IPS-11a (cell line): ENCODE data around the gene LDB3.
"Not testable (repeated sequence)": the region's sequence is repeated elsewhere in the genome, so short reads cannot be mapped to it uniquely, and the experiment has no call there.

Experiments
- H3K4me3 ChIP-seq: one replicate; pipeline ENCODE4 v1.5.1; 2013; ENCODE audit warnings: low read depth, low read length, control low read depth

The LDB3 gene, protein sequence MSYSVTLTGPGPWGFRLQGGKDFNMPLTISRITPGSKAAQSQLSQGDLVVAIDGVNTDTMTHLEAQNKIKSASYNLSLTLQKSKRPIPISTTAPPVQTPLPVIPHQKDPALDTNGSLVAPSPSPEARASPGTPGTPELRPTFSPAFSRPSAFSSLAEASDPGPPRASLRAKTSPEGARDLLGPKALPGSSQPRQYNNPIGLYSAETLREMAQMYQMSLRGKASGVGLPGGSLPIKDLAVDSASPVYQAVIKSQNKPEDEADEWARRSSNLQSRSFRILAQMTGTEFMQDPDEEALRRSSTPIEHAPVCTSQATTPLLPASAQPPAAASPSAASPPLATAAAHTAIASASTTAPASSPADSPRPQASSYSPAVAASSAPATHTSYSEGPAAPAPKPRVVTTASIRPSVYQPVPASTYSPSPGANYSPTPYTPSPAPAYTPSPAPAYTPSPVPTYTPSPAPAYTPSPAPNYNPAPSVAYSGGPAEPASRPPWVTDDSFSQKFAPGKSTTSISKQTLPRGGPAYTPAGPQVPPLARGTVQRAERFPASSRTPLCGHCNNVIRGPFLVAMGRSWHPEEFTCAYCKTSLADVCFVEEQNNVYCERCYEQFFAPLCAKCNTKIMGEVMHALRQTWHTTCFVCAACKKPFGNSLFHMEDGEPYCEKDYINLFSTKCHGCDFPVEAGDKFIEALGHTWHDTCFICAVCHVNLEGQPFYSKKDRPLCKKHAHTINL

DNA sequence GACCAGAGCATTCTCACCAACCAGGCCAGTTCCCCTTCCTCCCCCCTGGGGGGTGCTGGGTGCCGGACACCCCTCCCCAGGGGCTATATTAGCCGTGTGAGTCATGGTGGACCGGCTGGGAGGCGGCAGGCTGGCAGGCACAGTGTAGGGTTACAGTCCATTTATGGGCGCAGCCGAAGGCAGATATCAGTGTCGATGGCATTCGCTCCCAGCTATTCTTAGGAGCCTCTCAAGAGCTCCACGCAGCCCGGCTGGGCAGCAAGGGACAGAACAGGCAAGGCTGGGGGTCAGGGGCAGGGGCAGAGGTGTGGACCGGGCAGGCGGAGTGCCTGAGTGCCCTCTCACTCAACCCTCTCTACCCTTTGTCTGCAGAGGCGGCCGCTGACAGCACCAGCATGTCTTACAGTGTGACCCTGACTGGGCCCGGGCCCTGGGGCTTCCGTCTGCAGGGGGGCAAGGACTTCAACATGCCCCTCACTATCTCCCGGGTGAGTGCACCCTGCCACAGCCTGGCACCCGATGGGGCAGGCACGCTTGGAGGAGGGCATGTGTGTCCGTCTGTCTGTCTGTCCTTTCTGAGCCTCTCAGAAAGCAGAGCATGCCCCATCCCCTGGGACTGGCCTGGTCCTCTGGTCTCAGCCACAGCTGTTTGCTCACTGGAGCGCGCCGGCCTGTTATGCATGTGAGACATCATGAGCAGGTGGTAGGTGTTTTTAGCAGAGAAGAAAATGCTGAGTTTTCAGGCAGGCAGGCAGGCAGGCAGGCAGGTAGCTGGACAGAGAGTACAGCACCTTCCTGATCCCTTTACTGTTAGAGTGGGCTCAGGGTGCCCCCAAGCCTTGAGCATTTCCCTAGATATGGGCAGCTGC is at the start of gene LDB3:
TSS of gene LDB3 (plus strand) at position 215 of the 869 bp plus-strand sequence. CDS start at position 396, 181 bp downstream.
- no peak within 1 kb of the TSS for H3K4me3 ChIP-seq

DNA sequence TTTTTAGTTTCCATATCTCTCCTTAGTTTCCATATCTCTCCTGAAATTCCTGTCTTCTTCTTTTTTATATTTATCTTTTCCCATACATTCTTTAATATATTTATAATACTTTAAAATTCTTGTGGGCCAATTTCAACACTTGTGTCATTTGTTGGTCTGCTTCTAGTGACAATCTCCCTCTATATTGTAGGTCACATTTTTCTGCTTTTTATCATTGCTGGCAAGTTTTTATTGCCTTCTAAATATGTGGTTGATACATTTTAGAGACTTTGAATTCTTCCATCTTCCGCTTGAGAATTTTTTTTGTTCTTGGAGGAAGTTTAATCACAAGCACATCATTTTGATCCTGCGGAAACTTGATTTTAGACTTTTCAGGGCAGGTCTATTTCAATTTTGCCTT is 40.0 kb upstream of the LDB3 start:
- no peak overlapping the region for H3K4me3 ChIP-seq

DNA sequence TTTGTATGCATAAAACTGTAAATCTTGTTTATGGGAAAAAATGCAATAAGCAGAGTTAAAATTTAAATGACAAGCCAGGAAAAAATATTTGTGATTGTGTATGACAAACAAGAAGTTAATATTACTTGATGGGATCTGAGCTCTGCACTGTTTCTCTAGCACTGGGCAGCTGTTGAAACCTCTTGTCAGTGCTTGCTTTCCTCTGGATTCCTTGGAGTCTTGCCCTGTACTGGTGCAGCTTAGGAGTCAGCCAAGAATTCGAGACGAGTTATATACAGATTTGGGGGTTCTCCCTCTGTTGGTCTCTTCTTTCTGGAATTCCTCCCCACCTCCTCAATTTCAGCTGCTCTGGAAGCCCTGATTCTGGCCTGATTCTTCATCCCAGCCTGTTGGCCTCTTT is 38.2 kb upstream of the LDB3 start:
- H3K4me3 ChIP-seq, result no peak overlapping the region

DNA sequence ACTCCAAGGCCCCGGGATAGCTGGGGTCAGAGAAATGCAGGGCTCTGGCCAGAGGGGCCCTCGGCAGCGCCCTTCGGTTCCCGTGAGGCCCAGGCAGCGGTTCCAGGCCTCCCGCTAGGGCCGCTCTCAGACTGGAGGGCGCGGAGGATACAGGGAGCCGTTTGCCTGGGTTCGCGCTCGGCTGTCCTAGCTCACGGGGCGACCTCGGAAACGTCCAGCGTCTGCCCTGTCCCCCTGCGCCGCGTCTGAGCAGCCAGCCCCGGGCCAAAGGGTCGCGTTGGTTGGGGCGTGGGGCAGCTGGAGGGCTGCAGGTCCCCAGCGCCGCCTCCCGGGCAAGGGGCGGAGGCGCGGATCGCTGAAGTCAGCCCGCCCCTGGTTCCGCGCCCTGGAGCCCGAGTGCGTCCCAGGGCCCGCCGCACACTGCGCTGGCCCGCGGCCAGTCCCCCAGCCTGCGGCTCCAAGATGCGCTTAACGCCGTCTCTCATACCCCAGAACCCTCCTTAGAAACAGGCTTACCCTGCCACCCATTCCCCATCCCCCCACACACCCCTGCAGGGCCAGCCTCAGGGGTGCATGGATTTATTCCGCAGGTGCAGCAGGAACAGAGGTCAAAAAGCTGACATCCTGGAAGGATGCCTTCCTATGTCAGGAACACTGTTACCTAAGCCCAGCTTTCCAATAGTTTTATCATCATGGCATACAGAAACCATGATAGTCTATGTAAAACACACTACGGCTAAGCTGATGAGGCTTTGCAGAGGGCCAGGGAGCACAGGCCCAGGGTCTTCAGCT is 36.1 kb upstream of the LDB3 start:
- peak overlapping the region; percentile 25 for H3K4me3 ChIP-seq

DNA sequence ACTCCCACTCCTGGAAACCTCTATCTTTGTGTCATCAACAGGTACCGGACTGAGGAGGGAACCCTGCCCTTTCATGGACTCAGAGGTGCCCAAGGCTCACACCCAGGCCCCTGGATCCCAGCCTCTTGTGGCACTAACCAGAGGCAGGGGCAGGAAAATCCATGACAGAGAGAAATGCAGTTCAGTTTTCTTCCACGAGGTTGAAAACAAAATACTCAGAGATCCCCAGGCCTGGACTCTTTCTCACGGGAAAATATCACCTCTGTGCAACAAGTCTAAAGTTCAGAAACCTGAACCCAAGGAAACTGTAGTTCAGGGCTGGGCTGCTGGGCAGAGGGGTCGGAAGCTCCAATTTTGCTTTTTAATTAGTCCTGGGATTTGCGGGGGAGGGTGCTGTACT is 35.4 kb upstream of the LDB3 start:
- H3K4me3 ChIP-seq, result no peak overlapping the region

DNA sequence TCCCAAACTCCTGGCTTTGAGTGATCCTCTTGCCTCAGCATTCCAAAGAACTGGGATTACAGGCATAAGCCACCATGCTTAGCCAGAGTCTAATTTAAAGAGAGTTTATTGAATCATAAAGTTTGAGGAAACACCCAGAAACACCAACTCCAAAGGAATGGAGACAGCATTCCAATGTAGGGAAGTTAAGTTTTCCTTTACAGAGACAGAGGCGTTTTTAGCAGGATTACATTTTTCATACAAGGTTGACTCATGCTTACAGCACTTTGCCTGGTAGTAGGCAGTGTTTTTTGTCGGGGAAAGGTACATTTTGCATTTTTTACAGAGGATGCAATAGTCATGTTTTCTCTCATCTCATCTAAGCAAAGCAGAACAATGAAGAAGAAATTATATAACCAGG is 32.9 kb upstream of the LDB3 start:
- H3K4me3 ChIP-seq, result no peak overlapping the region

DNA sequence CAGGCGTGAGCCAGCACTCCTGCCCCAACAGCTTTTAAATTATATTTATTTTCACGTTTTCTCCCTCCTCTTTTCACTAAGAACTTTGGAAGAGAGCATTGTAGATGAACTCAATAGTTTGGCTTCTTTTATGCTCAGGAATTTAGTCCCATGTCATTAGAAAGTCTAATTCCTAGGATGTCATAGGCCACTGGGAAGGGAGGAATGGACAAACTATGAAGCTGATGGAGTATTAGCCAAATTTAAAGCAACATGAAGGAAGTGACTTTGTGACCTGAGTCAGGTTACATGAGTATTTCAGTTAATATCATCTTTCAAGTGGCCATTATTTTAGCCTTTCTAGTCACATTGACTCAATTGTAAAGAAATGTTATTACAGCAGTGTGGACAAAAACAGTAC is 32.0 kb upstream of the LDB3 start:
- no peak overlapping the region for H3K4me3 ChIP-seq

DNA sequence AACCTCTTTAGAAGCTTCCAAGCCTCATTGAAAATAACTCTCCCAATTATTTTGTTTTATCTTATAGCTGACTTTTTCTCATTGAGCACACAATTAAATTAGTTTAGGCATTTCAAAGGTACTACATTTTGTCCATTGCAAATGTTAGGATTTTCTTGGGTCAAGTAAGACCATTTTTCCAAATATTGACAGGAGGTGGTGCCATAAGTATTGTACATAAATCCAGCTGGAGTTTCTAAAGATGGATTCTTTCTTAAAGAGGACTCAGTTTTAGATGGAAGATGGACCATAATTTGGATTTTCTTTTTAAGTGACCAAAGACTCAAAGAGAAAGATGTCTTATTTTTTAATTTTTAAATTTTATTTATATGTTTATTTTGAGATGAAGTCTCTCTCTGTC is 26.3 kb upstream of the LDB3 start:
- H3K4me3 ChIP-seq, result no peak overlapping the region

DNA sequence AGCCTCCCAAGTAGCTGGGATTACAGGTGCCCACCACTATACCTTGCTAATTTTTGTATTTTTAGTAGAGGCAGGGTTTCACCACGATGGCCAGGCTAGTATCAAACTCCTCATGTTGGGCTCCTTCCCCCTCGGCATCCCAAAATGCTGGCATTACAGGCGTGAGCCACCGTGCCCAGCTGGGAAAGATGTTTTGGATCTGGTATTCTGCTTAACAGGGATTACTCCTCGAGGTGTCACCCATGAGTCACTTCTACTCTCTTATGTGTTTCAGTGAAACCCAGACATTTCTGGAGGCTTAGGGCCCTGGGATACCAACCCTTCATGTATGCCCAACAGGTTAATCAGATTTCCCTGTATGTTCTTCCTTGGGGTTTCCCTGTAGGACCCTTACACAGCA is 25.8 kb upstream of the LDB3 start:
- H3K4me3 ChIP-seq, result no peak overlapping the region

DNA sequence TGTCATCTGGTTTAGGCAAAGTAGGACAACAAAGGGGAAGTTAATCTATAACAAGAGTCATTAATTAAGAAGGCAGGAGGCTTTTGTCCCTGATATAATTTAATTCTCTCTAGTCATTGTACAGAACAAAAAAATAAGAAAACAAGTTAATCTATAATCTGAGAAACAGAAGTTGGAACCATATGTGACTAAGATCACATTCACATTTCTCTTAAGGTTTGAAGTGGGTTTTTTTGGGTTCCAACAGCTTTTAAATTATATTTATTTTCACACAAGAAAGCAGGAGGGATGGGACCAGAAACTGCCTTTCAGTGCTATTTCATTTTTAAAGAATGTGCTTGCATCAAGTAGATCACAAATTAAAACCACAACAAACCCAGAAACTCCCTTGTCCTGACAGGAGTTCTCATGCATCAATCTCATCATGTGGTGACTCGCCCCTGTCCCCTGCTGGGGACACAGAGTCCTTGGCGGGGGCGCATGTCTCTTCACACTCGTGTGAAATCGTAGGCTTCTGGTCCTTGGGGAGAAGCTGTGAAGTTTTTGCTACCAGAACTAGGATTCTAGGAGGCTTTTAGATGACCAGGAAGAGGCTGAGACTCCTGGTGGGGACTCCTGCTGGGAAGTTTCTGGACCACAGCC is 24.0 kb upstream of the LDB3 start:
- H3K4me3 ChIP-seq, result no peak overlapping the region

DNA sequence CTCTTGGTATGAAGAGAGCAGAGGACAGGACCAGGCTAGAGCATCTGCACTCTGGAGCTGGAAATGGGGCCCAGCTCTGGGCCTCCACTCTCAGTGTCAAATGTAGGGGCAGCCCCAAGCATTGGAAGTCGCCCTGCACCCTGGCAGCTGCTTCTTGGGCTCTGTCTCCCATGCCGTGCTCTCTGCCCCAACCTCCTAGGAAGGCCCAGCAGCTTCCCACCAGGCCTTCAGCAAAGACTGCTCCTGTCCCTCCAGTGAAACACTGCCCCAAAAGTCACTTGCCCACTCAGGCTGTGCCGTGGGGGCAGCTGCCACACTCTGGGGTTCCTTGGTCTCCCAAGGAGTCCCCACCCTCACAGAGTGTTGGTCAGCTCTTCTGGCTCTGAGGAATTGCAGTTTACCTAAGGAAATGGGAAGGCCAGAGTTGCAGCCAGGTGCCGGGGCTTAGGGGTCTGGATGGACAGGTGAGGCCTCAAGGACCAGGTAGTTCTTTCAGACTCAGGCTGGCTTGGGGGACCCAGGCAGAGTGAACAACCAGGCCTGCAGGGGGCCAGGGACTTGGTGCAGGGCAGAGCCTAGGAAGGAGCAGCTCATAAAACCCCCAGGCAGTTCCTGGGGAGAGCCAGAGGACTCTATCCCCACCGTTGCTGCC is 23.4 kb upstream of the LDB3 start:
- H3K4me3 ChIP-seq, result no peak overlapping the region

DNA sequence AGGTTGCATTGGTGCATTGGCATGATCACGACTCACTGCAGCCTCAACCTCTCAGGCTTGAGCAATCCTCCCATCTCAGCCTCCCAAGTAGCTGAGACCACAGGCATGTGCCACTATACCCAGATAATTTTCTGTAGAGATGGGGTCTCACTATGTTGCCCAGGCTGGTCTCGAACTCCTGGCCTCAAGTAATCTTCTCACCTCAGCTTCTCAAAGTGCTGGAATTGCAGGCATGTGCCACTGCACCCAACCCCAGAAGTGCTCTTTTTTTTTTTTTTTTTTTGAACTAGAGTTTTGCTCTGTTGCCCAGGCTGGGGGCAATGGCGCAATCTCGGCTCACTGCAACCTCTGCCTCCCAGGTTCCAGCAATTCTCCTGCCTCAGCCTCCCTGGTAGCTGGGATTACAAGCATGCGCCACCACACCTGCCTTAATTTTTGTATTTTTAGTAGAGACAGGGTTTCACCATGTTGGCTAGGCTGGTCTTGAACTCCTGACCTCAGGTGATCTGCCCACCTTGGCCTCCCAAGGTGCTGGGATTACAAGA is 22.6 kb upstream of the LDB3 start:
- not testable (repeated sequence) for H3K4me3 ChIP-seq

DNA sequence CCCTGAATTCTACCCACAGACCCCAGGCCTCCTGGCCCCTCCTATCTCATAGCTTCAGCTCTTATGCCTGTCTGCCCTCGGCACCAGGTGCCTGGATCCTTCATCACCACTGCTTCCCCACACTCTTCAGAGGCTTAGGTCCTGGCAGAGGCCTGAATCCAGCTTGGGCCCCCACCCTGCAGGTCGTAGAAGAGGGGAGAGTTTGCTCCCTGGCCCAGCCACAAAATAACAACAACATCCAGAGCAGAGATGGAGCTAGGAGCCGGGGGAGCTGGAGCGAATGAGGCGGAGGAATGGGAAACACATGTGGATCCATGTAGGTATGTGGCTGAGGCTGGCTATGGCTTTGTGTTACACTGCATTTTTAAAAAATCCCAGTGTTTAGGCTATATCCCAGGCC is 21.8 kb upstream of the LDB3 start:
- H3K4me3 ChIP-seq, result no peak overlapping the region

DNA sequence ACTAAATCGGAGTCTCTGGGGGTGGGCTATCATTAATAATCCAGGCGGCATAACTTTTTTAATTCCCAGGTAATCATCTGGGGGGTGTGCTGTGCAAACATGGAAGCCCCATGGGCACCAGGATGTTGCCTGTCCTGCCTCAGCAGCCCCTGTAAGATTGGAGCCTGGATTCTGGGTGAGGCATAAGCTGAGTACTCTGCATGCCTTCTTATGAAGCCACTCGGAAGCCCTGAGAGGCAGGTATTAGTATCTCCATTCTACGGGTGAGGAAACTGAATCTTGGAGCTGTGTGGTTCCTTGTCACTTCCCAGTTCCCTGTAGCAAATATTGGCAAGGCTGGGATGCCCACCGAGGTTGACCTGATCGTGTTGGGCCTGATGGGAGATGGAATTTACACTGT is 21.4 kb upstream of the LDB3 start:
- H3K4me3 ChIP-seq, result no peak overlapping the region

DNA sequence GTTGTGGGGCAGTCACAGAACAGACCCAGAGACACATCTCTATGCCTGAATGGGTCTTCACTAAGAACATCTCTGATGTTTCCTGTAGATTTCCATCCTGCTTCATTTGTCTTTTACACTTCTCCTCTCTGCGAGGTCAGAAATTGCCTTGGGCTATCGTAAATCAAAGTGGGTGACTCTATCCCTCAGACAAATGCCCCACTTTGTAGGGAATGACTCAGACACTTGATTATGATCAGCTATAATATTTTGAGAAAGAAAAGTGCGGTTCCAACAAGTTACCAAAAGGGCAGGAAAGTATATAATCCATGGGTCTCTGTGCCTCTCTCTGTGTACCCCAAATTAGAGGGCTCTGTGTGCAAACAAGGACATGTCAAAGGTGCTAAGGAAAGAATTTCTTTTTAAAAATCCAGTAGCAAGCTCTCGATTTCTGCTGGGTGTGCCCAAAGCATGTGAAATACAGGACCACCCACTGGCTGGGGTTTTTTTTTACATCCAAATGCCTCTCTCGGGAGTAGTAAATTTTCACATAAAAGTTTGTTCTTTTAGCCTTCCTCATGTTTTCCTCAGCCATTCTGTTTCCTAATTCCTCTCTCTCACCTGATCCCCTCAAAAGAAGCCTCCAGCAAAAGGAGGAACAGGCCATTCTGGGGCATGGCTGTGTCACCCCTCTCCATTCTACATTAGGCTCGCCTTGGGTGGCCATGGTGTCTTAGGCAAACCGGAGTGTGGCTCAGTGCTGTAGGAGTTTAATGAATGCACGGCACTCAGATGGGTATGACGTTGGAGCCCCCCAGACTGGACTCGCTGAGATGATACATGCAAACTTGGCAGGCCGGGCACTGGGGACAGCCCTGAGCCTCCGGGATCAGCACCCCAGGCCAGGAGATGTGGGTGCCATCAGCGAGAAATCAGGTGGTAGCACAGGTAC is 20.3 kb upstream of the LDB3 start:
- no peak overlapping the region for H3K4me3 ChIP-seq

DNA sequence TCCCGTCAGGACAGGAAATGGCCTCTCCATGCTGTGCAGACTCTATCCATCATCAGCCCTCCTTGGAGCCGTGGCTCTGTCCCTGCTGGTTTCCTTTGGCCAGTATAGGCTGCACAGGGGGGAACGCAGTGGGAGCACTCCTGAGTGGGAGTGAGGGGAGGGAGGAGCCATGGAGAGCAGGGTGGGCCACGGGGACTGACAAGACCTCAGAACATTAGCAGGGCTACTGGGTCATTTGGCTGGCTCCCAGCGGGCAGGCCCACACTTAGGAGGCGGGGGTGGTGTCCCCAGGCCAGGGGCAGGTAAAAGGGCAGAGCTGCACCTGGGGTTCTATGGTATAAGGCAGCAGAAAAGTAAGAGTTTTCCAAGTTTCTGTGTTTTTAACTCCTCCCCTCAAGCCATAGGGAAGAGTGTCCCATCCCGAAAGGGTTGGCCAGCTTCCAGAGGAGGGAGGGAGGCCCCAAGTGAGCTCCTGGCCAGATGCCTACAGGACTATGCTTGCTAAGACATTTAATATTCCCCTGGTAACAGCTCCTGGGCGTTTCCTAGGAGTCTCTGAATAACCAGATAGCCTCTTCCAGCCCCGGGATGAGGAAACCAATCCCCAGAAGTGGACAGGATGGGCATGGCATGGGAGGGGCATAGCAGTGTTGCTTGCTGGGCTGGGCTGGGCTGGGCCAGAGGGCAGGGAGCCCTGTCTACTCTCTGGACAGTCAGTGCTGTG is 19.4 kb upstream of the LDB3 start:
- no peak overlapping the region for H3K4me3 ChIP-seq

DNA sequence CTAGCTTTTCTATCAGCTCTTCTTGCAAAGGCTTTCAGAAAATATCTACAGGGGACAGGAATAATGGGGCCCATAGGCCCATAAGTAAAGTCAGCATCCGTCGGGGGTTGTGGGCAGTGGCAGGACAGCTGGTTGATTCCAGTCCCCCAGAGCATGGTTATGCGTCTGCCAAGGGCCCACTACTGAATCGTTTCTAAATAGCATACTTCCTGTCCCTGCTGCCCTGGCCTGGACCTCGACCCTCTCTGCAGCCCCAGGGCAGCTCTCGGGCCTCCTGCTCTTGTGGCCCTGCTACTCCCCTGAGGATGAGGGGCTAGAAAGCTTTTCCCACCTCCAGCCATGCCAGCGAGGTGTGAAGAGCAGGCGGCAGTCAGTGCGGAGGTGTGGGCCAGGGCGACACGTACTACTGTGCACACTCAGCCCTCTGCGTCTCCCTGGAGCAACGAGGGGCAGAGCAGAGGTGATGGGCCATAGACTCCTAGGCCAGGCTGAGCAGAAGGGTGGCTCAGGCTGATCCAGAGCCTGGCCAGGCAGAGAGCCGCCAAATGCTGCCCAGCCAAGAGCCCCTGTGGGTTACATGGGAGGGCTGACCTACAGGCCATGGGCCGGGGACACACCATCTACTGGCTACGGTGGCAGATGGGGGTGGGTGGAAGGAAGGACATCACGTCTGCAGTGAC is 18.7 kb upstream of the LDB3 start:
- H3K4me3 ChIP-seq, result no peak overlapping the region
